ENCODE results near the gene STK39. TPM values are rescaled to one million over a fixed set of nuclear protein-coding genes. Genes with fewer than 3 reads are reported as not detected.

The STK39 gene
- total RNA-seq, 2 experiments from 2014 or later = 33.4 to 34.8 TPM

GRCh38 chr2:168008646-168009195 is 238.7 kb downstream of the STK39 start:
- H3K4me1 Mint-ChIP-seq (ENCODE audit: low read depth) = peaks cover 9% of the 10 kb centered on the region
- ChIA-PET POLR2A (no interaction called here), CTCF (interaction anchor here (1.0 kb wide), 1 partner anchor 110 kb away, joined by 3 read pairs; no protein-coding TSS in a partner anchor)
- ATAC-seq (no peak), DNase-seq (no peak)
- H3K4me3 Mint-ChIP-seq = no peak overlapping the region
- no peaks in the 10 kb centered on the region for H3K27me3 Mint-ChIP-seq (ENCODE audit: low read depth)
- no peaks in the 10 kb centered on the region for H3K9me3 Mint-ChIP-seq (ENCODE audit: insufficient read depth)
- H3K27ac Mint-ChIP-seq = no peak overlapping the region
- H3K36me3 Mint-ChIP-seq (ENCODE audit: low read depth) = peaks cover 27% of the 10 kb centered on the region

GRCh38 chr2:168006498-168006897 is 240.9 kb downstream of the STK39 start:
- H3K27me3 Mint-ChIP-seq (ENCODE audit: low read depth) = no peaks in the 10 kb centered on the region
- H3K4me1 Mint-ChIP-seq (ENCODE audit: low read depth) = peaks cover 10% of the 10 kb centered on the region
- DNase-seq = no peak
- no peak overlapping the region for H3K4me3 Mint-ChIP-seq
- no peaks in the 10 kb centered on the region for H3K9me3 Mint-ChIP-seq (ENCODE audit: insufficient read depth)
- CTCF ChIA-PET = interaction anchor here (0.5 kb wide), 1 partner anchor 35 kb away, joined by 3 read pairs; no protein-coding TSS in a partner anchor
- H3K36me3 Mint-ChIP-seq (ENCODE audit: low read depth) = peaks cover 25% of the 10 kb centered on the region
- POLR2A ChIA-PET = no interaction called here
- H3K27ac Mint-ChIP-seq = no peak overlapping the region
- no peak for ATAC-seq

GRCh38 chr2:168005586-168005985 is 241.8 kb downstream of the STK39 start:
- H3K9me3 Mint-ChIP-seq (ENCODE audit: insufficient read depth) = no peaks in the 10 kb centered on the region
- ATAC-seq (no peak), DNase-seq (no peak)
- ChIA-PET CTCF (no interaction called here), POLR2A (no interaction called here)
- peaks cover 25% of the 10 kb centered on the region for H3K36me3 Mint-ChIP-seq (ENCODE audit: low read depth)
- H3K4me1 Mint-ChIP-seq (ENCODE audit: low read depth) = peaks cover 10% of the 10 kb centered on the region
- no peaks in the 10 kb centered on the region for H3K27me3 Mint-ChIP-seq (ENCODE audit: low read depth)
- H3K4me3 Mint-ChIP-seq = no peak overlapping the region
- H3K27ac Mint-ChIP-seq = no peak overlapping the region

GRCh38 chr2:168003876-168004275 is 243.5 kb downstream of the STK39 start:
- H3K27me3 Mint-ChIP-seq (ENCODE audit: low read depth) = no peaks in the 10 kb centered on the region
- no peak for ATAC-seq

GRCh38 chr2:168002021-168002553 is 245.3 kb downstream of the STK39 start:
- Mint-ChIP-seq H3K27ac (no peak overlapping the region), H3K27me3 (ENCODE audit: low read depth) (no peaks in the 10 kb centered on the region), H3K36me3 (ENCODE audit: low read depth) (peaks cover 19% of the 10 kb centered on the region), H3K4me3 (no peak overlapping the region), H3K4me1 (ENCODE audit: low read depth) (peaks cover 10% of the 10 kb centered on the region), H3K9me3 (ENCODE audit: insufficient read depth) (no peaks in the 10 kb centered on the region)
- ChIA-PET POLR2A (no interaction called here), CTCF (no interaction called here)
- ATAC-seq (peak; percentile 57), DNase-seq (no peak)

More at GRCh38 chr2:168003876-168004275, 243.5 kb downstream of the STK39 start:
- Mint-ChIP-seq H3K27ac (no peak overlapping the region), H3K36me3 (ENCODE audit: low read depth) (peaks cover 26% of the 10 kb centered on the region), H3K9me3 (ENCODE audit: insufficient read depth) (no peaks in the 10 kb centered on the region), H3K4me1 (ENCODE audit: low read depth) (peaks cover 10% of the 10 kb centered on the region), H3K4me3 (no peak overlapping the region)
- no peak for DNase-seq
- ChIA-PET POLR2A (no interaction called here), CTCF (no interaction called here)

- no peaks in the 10 kb centered on the region for H3K36me3 Mint-ChIP-seq (ENCODE audit: low read depth)
- H3K4me3 Mint-ChIP-seq = no peak overlapping the region
- H3K27me3 Mint-ChIP-seq (ENCODE audit: low read depth) = no peaks in the 10 kb centered on the region
- H3K9me3 Mint-ChIP-seq (ENCODE audit: insufficient read depth) = no peaks in the 10 kb centered on the region
- DNase-seq (no peak), ATAC-seq (no peak)
- no peak overlapping the region for H3K27ac Mint-ChIP-seq
- CTCF ChIA-PET = interaction anchor here (0.9 kb wide), 1 partner anchor 11 kb away, joined by 5 read pairs; no protein-coding TSS in a partner anchor
- H3K4me1 Mint-ChIP-seq (ENCODE audit: low read depth) = peaks cover 14% of the 10 kb centered on the region
- POLR2A ChIA-PET = no interaction called here
These were observed 255.1 kb downstream of the STK39 start for GRCh38 chr2:167992278-167992677.

GRCh38 chr2:167990062-167990461 is 257.3 kb downstream of the STK39 start:
- no peaks in the 10 kb centered on the region for H3K9me3 Mint-ChIP-seq (ENCODE audit: insufficient read depth)
- peaks cover 14% of the 10 kb centered on the region for H3K4me1 Mint-ChIP-seq (ENCODE audit: low read depth)
- no peak overlapping the region for H3K27ac Mint-ChIP-seq
- no peak overlapping the region for H3K4me3 Mint-ChIP-seq
- no peak for DNase-seq
- ATAC-seq = no peak
- no peaks in the 10 kb centered on the region for H3K27me3 Mint-ChIP-seq (ENCODE audit: low read depth)
- POLR2A ChIA-PET = no interaction called here
- CTCF ChIA-PET = no interaction called here
- no peaks in the 10 kb centered on the region for H3K36me3 Mint-ChIP-seq (ENCODE audit: low read depth)

GRCh38 chr2:167988296-167988695 is 259.1 kb downstream of the STK39 start:
- ChIA-PET CTCF (interaction anchor here (0.9 to 1.1 kb wide), 2 partner anchors 9 to 11 kb away, joined by 3 read pairs; no protein-coding TSS in a partner anchor), POLR2A (no interaction called here)
- no peak overlapping the region for H3K4me3 Mint-ChIP-seq
- H3K27ac Mint-ChIP-seq = no peak overlapping the region
- H3K9me3 Mint-ChIP-seq (ENCODE audit: insufficient read depth) = no peaks in the 10 kb centered on the region
- H3K36me3 Mint-ChIP-seq (ENCODE audit: low read depth) = peaks cover 10% of the 10 kb centered on the region
- peaks cover 14% of the 10 kb centered on the region for H3K4me1 Mint-ChIP-seq (ENCODE audit: low read depth)
- DNase-seq (no peak), ATAC-seq (no peak)
- H3K27me3 Mint-ChIP-seq (ENCODE audit: low read depth) = no peaks in the 10 kb centered on the region

GRCh38 chr2:167987558-167987957 is 259.8 kb downstream of the STK39 start:
- H3K4me1 Mint-ChIP-seq (ENCODE audit: low read depth) = peaks cover 10% of the 10 kb centered on the region
- ATAC-seq (no peak), DNase-seq (no peak)
- CTCF ChIA-PET = no interaction called here
- H3K36me3 Mint-ChIP-seq (ENCODE audit: low read depth) = peaks cover 10% of the 10 kb centered on the region
- H3K4me3 Mint-ChIP-seq = no peak overlapping the region
- H3K9me3 Mint-ChIP-seq (ENCODE audit: insufficient read depth) = no peaks in the 10 kb centered on the region
- no peak overlapping the region for H3K27ac Mint-ChIP-seq
- POLR2A ChIA-PET = no interaction called here
- H3K27me3 Mint-ChIP-seq (ENCODE audit: low read depth) = no peaks in the 10 kb centered on the region

GRCh38 chr2:167987026-167987425 is 260.4 kb downstream of the STK39 start:
- Mint-ChIP-seq H3K36me3 (ENCODE audit: low read depth) (peaks cover 10% of the 10 kb centered on the region), H3K9me3 (ENCODE audit: insufficient read depth) (no peaks in the 10 kb centered on the region), H3K27me3 (ENCODE audit: low read depth) (no peaks in the 10 kb centered on the region), H3K4me3 (no peak overlapping the region), H3K27ac (no peak overlapping the region), H3K4me1 (ENCODE audit: low read depth) (peaks cover 5% of the 10 kb centered on the region)
- ATAC-seq = no peak
- ChIA-PET POLR2A (no interaction called here), CTCF (no interaction called here)
- no peak for DNase-seq

GRCh38 chr2:167986223-167986622 is 261.2 kb downstream of the STK39 start:
- no peak for ATAC-seq
- H3K4me3 Mint-ChIP-seq = no peak overlapping the region
- no peak overlapping the region for H3K27ac Mint-ChIP-seq
- no peaks in the 10 kb centered on the region for H3K27me3 Mint-ChIP-seq (ENCODE audit: low read depth)
- no peaks in the 10 kb centered on the region for H3K4me1 Mint-ChIP-seq (ENCODE audit: low read depth)
- H3K9me3 Mint-ChIP-seq (ENCODE audit: insufficient read depth) = no peaks in the 10 kb centered on the region
- POLR2A ChIA-PET = no interaction called here
- CTCF ChIA-PET = no interaction called here
- peaks cover 10% of the 10 kb centered on the region for H3K36me3 Mint-ChIP-seq (ENCODE audit: low read depth)
- DNase-seq = no peak

GRCh38 chr2:167981945-167982344 is 265.4 kb downstream of the STK39 start:
- H3K9me3 Mint-ChIP-seq (ENCODE audit: insufficient read depth) = no peaks in the 10 kb centered on the region
- peaks cover 1% of the 10 kb centered on the region for H3K4me1 Mint-ChIP-seq (ENCODE audit: low read depth)
- ChIA-PET CTCF (interaction anchor here (1.1 kb wide), 1 partner anchor 10 kb away, joined by 5 read pairs; no protein-coding TSS in a partner anchor), POLR2A (no interaction called here)
- ATAC-seq = no peak
- no peaks in the 10 kb centered on the region for H3K27me3 Mint-ChIP-seq (ENCODE audit: low read depth)
- H3K27ac Mint-ChIP-seq = no peak overlapping the region
- no peak for DNase-seq
- peaks cover 17% of the 10 kb centered on the region for H3K36me3 Mint-ChIP-seq (ENCODE audit: low read depth)
- no peak overlapping the region for H3K4me3 Mint-ChIP-seq

GRCh38 chr2:167980439-167980838 is 267.0 kb downstream of the STK39 start:
- H3K9me3 Mint-ChIP-seq (ENCODE audit: insufficient read depth) = no peaks in the 10 kb centered on the region
- H3K27ac Mint-ChIP-seq = no peak overlapping the region
- no peak overlapping the region for H3K4me3 Mint-ChIP-seq
- peaks cover 17% of the 10 kb centered on the region for H3K36me3 Mint-ChIP-seq (ENCODE audit: low read depth)
- ChIA-PET CTCF (no interaction called here), POLR2A (no interaction called here)
- ATAC-seq (no peak), DNase-seq (no peak)
- H3K4me1 Mint-ChIP-seq (ENCODE audit: low read depth) = peaks cover 6% of the 10 kb centered on the region
- H3K27me3 Mint-ChIP-seq (ENCODE audit: low read depth) = no peaks in the 10 kb centered on the region
